ENCODE measurements around the gene CELSR1.
"Not testable (repeated sequence)": the region's sequence is repeated elsewhere in the genome, so short reads cannot be mapped to it uniquely, and the experiment has no call there.

Gene CELSR1

GRCh38 chr22:46533070-46533833 is 4.2 kb downstream of the CELSR1 start:
- DNase-seq (ENCODE audit: low read depth in 1 of 2, low spot score in 1 of 2): no peak

- no peak for DNase-seq (ENCODE audit: low read depth in 1 of 2, low spot score in 1 of 2)
These were observed 5.0 kb downstream of the CELSR1 start for GRCh38 chr22:46532416-46532815.

GRCh38 chr22:46531581-46532175 is 5.7 kb downstream of the CELSR1 start:
- no peak for DNase-seq (ENCODE audit: low read depth in 1 of 2, low spot score in 1 of 2)

GRCh38 chr22:46528121-46528610 is 9.3 kb downstream of the CELSR1 start:
- no peak for DNase-seq (ENCODE audit: low read depth in 1 of 2, low spot score in 1 of 2)

GRCh38 chr22:46526244-46526839 is 11.1 kb downstream of the CELSR1 start:
- no peak for DNase-seq (ENCODE audit: low read depth in 1 of 2, low spot score in 1 of 2)

GRCh38 chr22:46525389-46526243 is 11.8 kb downstream of the CELSR1 start:
- DNase-seq (ENCODE audit: low read depth in 1 of 2, low spot score in 1 of 2): no peak

GRCh38 chr22:46524203-46524740 is 13.1 kb downstream of the CELSR1 start:
- no peak for DNase-seq (ENCODE audit: low read depth in 1 of 2, low spot score in 1 of 2)

- DNase-seq (ENCODE audit: low read depth in 1 of 2, low spot score in 1 of 2): no peak
These were observed 14.6 kb downstream of the CELSR1 start for GRCh38 chr22:46522797-46523196.

GRCh38 chr22:46521994-46522393 is 15.4 kb downstream of the CELSR1 start:
- DNase-seq (ENCODE audit: low read depth in 1 of 2, low spot score in 1 of 2): no peak

GRCh38 chr22:46520880-46521279 is 16.5 kb downstream of the CELSR1 start:
- no peak for DNase-seq (ENCODE audit: low read depth in 1 of 2, low spot score in 1 of 2)

- no peak for DNase-seq (ENCODE audit: low read depth in 1 of 2, low spot score in 1 of 2)
These were observed 18.0 kb downstream of the CELSR1 start for GRCh38 chr22:46519377-46519776.

GRCh38 chr22:46518542-46519325 is 18.7 kb downstream of the CELSR1 start:
- DNase-seq (ENCODE audit: low read depth in 1 of 2, low spot score in 1 of 2): no peak

GRCh38 chr22:46518038-46518437 is 19.4 kb downstream of the CELSR1 start:
- no peak for DNase-seq (ENCODE audit: low read depth in 1 of 2, low spot score in 1 of 2)

GRCh38 chr22:46517255-46517761 is 20.1 kb downstream of the CELSR1 start:
- no peak for DNase-seq (ENCODE audit: low read depth in 1 of 2, low spot score in 1 of 2)

GRCh38 chr22:46516638-46517037 is 20.8 kb downstream of the CELSR1 start:
- DNase-seq (ENCODE audit: low read depth in 1 of 2, low spot score in 1 of 2): no peak

- not testable (repeated sequence) for DNase-seq (ENCODE audit: low read depth in 1 of 2, low spot score in 1 of 2)
These were observed 21.3 kb downstream of the CELSR1 start for GRCh38 chr22:46516112-46516487.

GRCh38 chr22:46515208-46516111 is 22.0 kb downstream of the CELSR1 start:
- DNase-seq (ENCODE audit: low read depth in 1 of 2, low spot score in 1 of 2): no peak

GRCh38 chr22:46514592-46515207 is 22.7 kb downstream of the CELSR1 start:
- DNase-seq (ENCODE audit: low read depth in 1 of 2, low spot score in 1 of 2): no peak
